RWPE2 (cell line): ENCODE results near the gene EPHA5.

ENCODE experiments used
- ATAC-seq: fragments of 200-7000 bp; cut with Tn5 transposase; 3 replicates; pipeline ENCODE4 v1.9.1; 2021; ENCODE audit warnings: low read depth
- DNase-seq: peaks from one replicate; pipeline ENCODE4 v3.0.0-alpha.2; 2020; ENCODE audit warnings: low spot score
- H3K27ac ChIP-seq: fragments of 450-650 bp; 2 replicates; pipeline ENCODE4 v1.5.1; 2017; ENCODE audit warnings: mild to moderate bottlenecking; ENCODE audit not compliant: poor library complexity, severe bottlenecking
- H3K27me3 ChIP-seq: fragments of 250-450 bp; sonication (Bioruptor Pico); 2 replicates; pipeline ENCODE4 v1.5.1; 2021; ENCODE audit warnings: mild to moderate bottlenecking, moderate library complexity; ENCODE audit not compliant: insufficient read depth, poor library complexity, severe bottlenecking
- H3K36me3 ChIP-seq: fragments of 250-450 bp; sonication (Bioruptor Pico); 2 replicates; pipeline ENCODE4 v1.5.1; 2020; ENCODE audit warnings: low read depth, mild to moderate bottlenecking, moderate library complexity
- H3K4me1 ChIP-seq: fragments of 250-450 bp; sonication (Bioruptor Pico); 2 replicates; pipeline ENCODE4 v1.5.1; 2021; ENCODE audit warnings: mild to moderate bottlenecking, moderate library complexity; ENCODE audit not compliant: insufficient read depth, poor library complexity, severe bottlenecking
- H3K4me3 ChIP-seq: fragments of 250-450 bp; sonication (Bioruptor Pico); 2 replicates; pipeline ENCODE4 v1.5.1; 2021; ENCODE audit warnings: mild to moderate bottlenecking, moderate library complexity; ENCODE audit not compliant: severe bottlenecking
- H3K9me3 ChIP-seq: fragments of 250-450 bp; sonication (Bioruptor Pico); 2 replicates; pipeline ENCODE4 v1.5.1; 2021; ENCODE audit warnings: mild to moderate bottlenecking, moderate library complexity; ENCODE audit not compliant: severe bottlenecking
- CTCF ChIP-seq: fragments of 450-650 bp; IDR thresholded peaks from one replicate; pipeline ENCODE4 v1.5.1; 2017; ENCODE audit warnings: mild to moderate bottlenecking, moderate library complexity; ENCODE audit not compliant: poor library complexity, severe bottlenecking

Gene EPHA5

GRCh38 chr4:65552057-65552456, 118.2 kb downstream of the EPHA5 start:
- no peaks in the 10 kb centered on the region for H3K36me3 ChIP-seq
- H3K9me3 ChIP-seq: no peaks in the 10 kb centered on the region
- ATAC-seq: no peak
- no peaks in the 10 kb centered on the region for H3K4me1 ChIP-seq
- no peaks in the 10 kb centered on the region for H3K27me3 ChIP-seq
- no peak overlapping the region for H3K4me3 ChIP-seq
- H3K27ac ChIP-seq: no peak overlapping the region
- no peak for DNase-seq
- no peak for TF ChIP-seq CTCF

GRCh38 chr4:65550500-65550899, 119.8 kb downstream of the EPHA5 start:
- no peaks in the 10 kb centered on the region for H3K36me3 ChIP-seq
- H3K4me3 ChIP-seq: no peak overlapping the region
- no peak overlapping the region for H3K27ac ChIP-seq
- H3K9me3 ChIP-seq: no peaks in the 10 kb centered on the region
- H3K27me3 ChIP-seq: no peaks in the 10 kb centered on the region
- no peaks in the 10 kb centered on the region for H3K4me1 ChIP-seq
- DNase-seq (no peak), ATAC-seq (no peak)
- TF ChIP-seq CTCF: no peak

- no peak for DNase-seq
- Histone ChIP-seq H3K9me3 (no peaks in the 10 kb centered on the region), H3K4me1 (no peaks in the 10 kb centered on the region), H3K27ac (no peak overlapping the region), H3K27me3 (no peaks in the 10 kb centered on the region), H3K4me3 (no peak overlapping the region), H3K36me3 (no peaks in the 10 kb centered on the region)
- no peak for ATAC-seq
- no peak for TF ChIP-seq CTCF
These were observed 123.3 kb downstream of the EPHA5 start for GRCh38 chr4:65546882-65547416.

- Histone ChIP-seq H3K4me3 (no peak overlapping the region), H3K4me1 (no peaks in the 10 kb centered on the region), H3K27ac (no peak overlapping the region), H3K9me3 (no peaks in the 10 kb centered on the region), H3K27me3 (no peaks in the 10 kb centered on the region), H3K36me3 (no peaks in the 10 kb centered on the region)
- ATAC-seq (peak; percentile 45; the same call in 2 of the 3 replicates), DNase-seq (no peak)
- no peak for TF ChIP-seq CTCF
These were observed 131.7 kb downstream of the EPHA5 start for GRCh38 chr4:65538571-65538970.

GRCh38 chr4:65535113-65535512, 135.2 kb downstream of the EPHA5 start:
- ATAC-seq (no peak), DNase-seq (no peak)
- Histone ChIP-seq H3K4me1 (no peaks in the 10 kb centered on the region), H3K27me3 (no peaks in the 10 kb centered on the region), H3K4me3 (no peak overlapping the region), H3K9me3 (no peaks in the 10 kb centered on the region), H3K27ac (no peak overlapping the region), H3K36me3 (no peaks in the 10 kb centered on the region)
- no peak for TF ChIP-seq CTCF
